Gastrocnemius medialis (tissue), 4 donors: ENCODE measurements around the gene OSGEP. TPM values are rescaled to one million over a fixed set of nuclear protein-coding genes. Genes with fewer than 3 reads are reported as not detected.
A peak's percentile ranks its signal among the peaks of the same experiment; 100 is the strongest.

Source experiments
- ATAC-seq, 2 donors: fragments of 150-250 bp; one replicate each; pipeline ENCODE4 v1.9.1; 2016
- DNase-seq, 2 donors: peaks; one replicate each; pipeline ENCODE4 v3.0.0-alpha.2; 2019
- H3K27ac ChIP-seq, 4 donors: fragments of 200-600 bp; sonication (generic); 1 replicate in 1 of 4; 2 replicates in 3 of 4; pipeline ENCODE4 v1.5.1; 2016 to 2018; ENCODE audit warnings: mild to moderate bottlenecking in 2 of 4, moderate library complexity in 1 of 4
- H3K27me3 ChIP-seq, 3 donors: fragments of 200-600 bp; sonication (generic) in 2 of 3; 1 replicate in 1 of 3; 2 replicates in 2 of 3; pipeline versions ENCODE4 v1.5.1 to v1.6.0; 2016 to 2019; ENCODE audit warnings: mild to moderate bottlenecking in 1 of 3, moderate library complexity in 1 of 3
- H3K36me3 ChIP-seq, 2 donors: fragments of 200-600 bp; sonication (generic) in 1 of 2; one replicate each; pipeline ENCODE4 v1.5.1; 2017 to 2018
- H3K4me1 ChIP-seq, 2 donors: fragments of 200-600 bp; sonication (generic) in 1 of 2; one replicate each; pipeline ENCODE4 v1.5.1; 2016 to 2017; ENCODE audit warnings: mild to moderate bottlenecking in 2 of 2
- H3K4me3 ChIP-seq, 4 donors: fragments of 200-600 bp; sonication (generic) in 3 of 4; 1 replicate in 1 of 4; 2 replicates in 3 of 4; pipeline ENCODE4 v1.5.1; 2016 to 2019; ENCODE audit warnings: mild to moderate bottlenecking in 2 of 4
- H3K9me3 ChIP-seq, 3 donors: fragments of 200-600 bp; sonication (generic) in 2 of 3; 1 replicate in 1 of 3; 2 replicates in 2 of 3; pipeline ENCODE4 v1.5.1; 2016 to 2019
- CTCF ChIP-seq, 5 experiments: fragments of 450-650 bp in 3 of 5; fragments of 200-600 bp in 2 of 5; sonication (generic) in 2 of 5; IDR thresholded peaks in 4 of 5; conservative IDR thresholded peaks in 1 of 5; 1 replicate in 4 of 5; 2 replicates in 1 of 5; pipeline ENCODE4 v1.5.1; 2016 to 2019; ENCODE audit warnings: antibody characterized with exemption in 5 of 5, mild to moderate bottlenecking in 3 of 5, moderate library complexity in 3 of 5
- POLR2A ChIP-seq, 2 donors: fragments of 450-650 bp; IDR thresholded peaks; one replicate each; pipeline ENCODE4 v1.6.1; 2017; ENCODE audit warnings: antibody characterized with exemption in 2 of 2, mild to moderate bottlenecking in 2 of 2, moderate library complexity in 2 of 2
- in situ Hi-C, 4 donors: fragments of 200-750 bp; cut with MboI; loops; one replicate each; pipeline versions ENCODE4 v1.15.0 to v1.8.0; 2017; ENCODE audit warnings: low sequenced_read_pairs in 4 of 4
- intact Hi-C: fragments of 100-400 bp; cut with DNase I; formaldehyde crosslinking; loops from one replicate; pipeline ENCODE4 v1.15.1; 2023; ENCODE audit warnings: low total_unique reads
- total RNA-seq, 4 donors: library from RNA; depleted of rRNA; stranded (reverse); fragments of >200 nt; gene quantifications; one replicate each; pipeline versions ENCODE4 v1.1.0 to v1.2.3, GENCODE V29; 2016

Gene OSGEP
- total RNA-seq, 4 donors from 2014 or later: 15.8 to 21.7 (median 20.5) TPM

- peak; percentile 96 to 97 for ATAC-seq
- Histone ChIP-seq H3K27me3 (no peaks in the 10 kb centered on the region), H3K4me1 (peaks cover 14 to 16% of the 10 kb centered on the region in 2 donors), H3K4me3 (peak within 1 kb of the TSS; percentile 93 to 99 (median 96)), H3K9me3 (no peaks in the 10 kb centered on the region), H3K36me3 (peaks cover 0 to 37% of the 10 kb centered on the region in 2 donors), H3K27ac (peak within 1 kb of the TSS; percentile 98 to 99 (median 98))
- DNase-seq: peak; percentile 100
- intact Hi-C loops (loop anchor here (1.0 to 2.0 kb wide), 3 partner anchors 118 to 578 kb away; partner anchors contain the start of gene PARP2), in situ Hi-C loops (loop anchor here (10.0 to 25.0 kb wide), 4 partner anchors 47 to 576 kb away; partner anchors contain the start of genes CCNB1IP1 (in 3 of the 4), PARP2 (in 3 of the 4), ANG (in 1 of the 4) and NDRG2 (in 1 of the 4))
- peak; percentile 97 to 99 for TF ChIP-seq POLR2A (IDR thresholded peaks at IDR 0.05)
- peak in 2 of 5 experiments; percentile 20 to 39 for TF ChIP-seq CTCF (IDR thresholded peaks at IDR 0.05 in 4 of 5, conservative IDR thresholded peaks at IDR 0.05 in 1 of 5)
Measured at GRCh38 chr14:20461225-20462141, 6.9 kb upstream of the OSGEP start, which contains the start of gene PIP4P1. Gene PIP4P1 (minus strand): TSS chr14:20461434. CDS start chr14:20461325, 109 bp downstream.

DNA sequence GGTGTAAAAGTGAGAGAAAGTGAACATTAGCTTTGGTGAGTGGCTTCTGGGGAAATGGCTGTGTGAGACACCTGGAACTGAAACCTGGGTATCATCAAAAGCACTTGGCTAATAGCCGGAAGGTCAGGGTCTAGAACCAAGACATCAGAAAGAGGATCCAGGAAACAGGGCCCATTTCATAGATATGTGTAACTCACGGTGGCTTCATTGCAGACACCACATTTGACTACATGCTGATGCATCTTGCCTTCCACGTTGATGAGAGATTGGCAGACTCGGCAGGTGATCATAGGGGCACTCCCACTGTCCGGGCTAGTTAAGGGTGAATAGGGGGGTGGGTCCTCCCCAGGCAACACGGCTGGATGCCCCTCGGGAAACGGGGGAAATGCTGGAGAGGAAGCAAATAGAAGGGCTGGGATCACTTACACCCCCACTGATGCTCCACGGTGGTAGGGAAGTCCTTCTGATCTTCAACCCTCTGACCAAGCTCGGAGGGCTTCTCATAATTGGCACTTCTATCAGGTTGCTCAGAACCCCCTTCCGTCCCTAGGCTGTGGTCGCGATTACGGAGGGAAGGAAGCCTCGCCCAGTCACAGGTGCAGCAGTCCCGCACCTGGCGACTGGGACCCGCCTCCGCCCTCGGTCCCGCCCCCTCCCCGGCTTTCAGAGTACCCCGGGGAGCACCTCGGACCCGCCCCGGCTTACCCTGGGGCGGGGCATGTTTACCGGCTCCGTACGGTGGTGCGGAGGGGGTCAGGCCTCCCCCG, 6.0 kb upstream of the OSGEP start:
- H3K27ac ChIP-seq: peak overlapping the region; percentile 98 to 99 (median 98)
- DNase-seq (no peak), ATAC-seq (no peak)
- peaks cover 22 to 24% of the 10 kb centered on the region in 2 donors for H3K4me1 ChIP-seq
- peak overlapping the region; percentile 93 to 99 (median 96) for H3K4me3 ChIP-seq
- peaks cover 0 to 42% of the 10 kb centered on the region in 2 donors for H3K36me3 ChIP-seq
- H3K9me3 ChIP-seq: no peaks in the 10 kb centered on the region
- in situ Hi-C loops (loop anchor here (10.0 to 25.0 kb wide), 4 partner anchors 46 to 577 kb away; partner anchors contain the start of genes CCNB1IP1 (in 3 of the 4), PARP2 (in 3 of the 4), ANG (in 1 of the 4) and NDRG2 (in 1 of the 4)), intact Hi-C loops (loop anchor here (1.0 to 2.0 kb wide), 3 partner anchors 117 to 579 kb away; partner anchors contain the start of gene PARP2)
- no peaks in the 10 kb centered on the region for H3K27me3 ChIP-seq
- TF ChIP-seq POLR2A (IDR thresholded peaks at IDR 0.05): no peak
- no peak for TF ChIP-seq CTCF (IDR thresholded peaks at IDR 0.05 in 4 of 5, conservative IDR thresholded peaks at IDR 0.05 in 1 of 5)

DNA sequence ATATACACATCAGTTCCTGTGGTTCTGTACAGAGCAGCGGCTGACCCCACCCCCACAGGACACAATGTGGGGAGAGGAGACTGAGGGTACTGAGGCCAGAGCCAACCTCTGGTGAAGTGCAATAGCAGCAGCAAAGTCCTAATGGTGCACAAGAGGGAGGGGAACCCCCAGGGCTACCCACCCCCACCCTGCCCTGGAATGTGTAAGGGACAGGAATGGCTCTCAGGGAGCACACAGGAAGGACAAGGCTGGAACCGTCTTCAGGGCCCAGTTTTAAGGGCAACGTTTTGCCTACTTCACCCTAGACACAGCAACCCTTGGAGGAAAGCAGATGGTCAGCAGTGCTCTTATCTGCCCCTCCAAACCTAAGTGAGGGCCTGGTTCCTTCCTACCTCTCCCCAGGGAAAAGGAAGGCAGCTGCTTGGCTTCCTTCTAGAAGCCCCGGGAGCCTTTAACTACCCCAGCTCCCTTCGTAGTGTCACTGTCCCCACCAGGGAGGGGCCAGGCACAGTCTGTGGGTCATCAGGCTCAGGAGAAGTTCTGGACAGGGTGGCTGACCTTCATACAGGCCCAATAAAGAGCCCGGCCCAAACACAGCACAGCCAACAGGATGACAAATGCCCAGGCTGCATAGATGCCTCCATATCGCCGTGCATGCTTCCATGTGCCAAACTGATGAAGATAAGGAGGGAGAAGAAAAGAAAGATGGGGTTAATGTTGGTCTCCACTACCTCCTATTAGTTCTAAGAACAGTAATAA, 3.6 kb upstream of the OSGEP start:
- ATAC-seq: no peak
- Histone ChIP-seq H3K4me3 (no peak overlapping the region), H3K4me1 (peaks cover 31 to 36% of the 10 kb centered on the region in 2 donors), H3K27ac (peak overlapping the region in 3 of 4 donors; percentile 33 to 98 (median 86)), H3K36me3 (peaks cover 0 to 42% of the 10 kb centered on the region in 2 donors), H3K27me3 (no peaks in the 10 kb centered on the region), H3K9me3 (no peaks in the 10 kb centered on the region)
- intact Hi-C loops (no loop called here), in situ Hi-C loops (loop anchor here (25.0 kb wide), 2 partner anchors 121 to 579 kb away; partner anchors contain the start of genes CCNB1IP1 (in 3 of the 4), PARP2 (in 3 of the 4), NDRG2 (in 1 of the 4) and RNASE13 (in 1 of the 4))
- TF ChIP-seq POLR2A (IDR thresholded peaks at IDR 0.05) (no peak), CTCF (IDR thresholded peaks at IDR 0.05 in 4 of 5, conservative IDR thresholded peaks at IDR 0.05 in 1 of 5) (no peak)
- DNase-seq: no peak
